Liver (tissue), 3 donors: ENCODE measurements around the gene THOC2.

Experiments
- CTCF ChIP-seq: fragments of 150-350 bp; IDR thresholded peaks from 2 replicates; pipeline ENCODE4 v1.5.1; 2017; ENCODE audit warnings: improper control_type of control experiment, low read depth, low read length; ENCODE audit not compliant: missing input control
- GABPA ChIP-seq, 2 donors: IDR thresholded peaks in 1 of 2; conservative IDR thresholded peaks in 1 of 2; 2 replicates each; pipeline ENCODE4 v1.6.1; 2016; ENCODE audit warnings: antibody characterized with exemption in 2 of 2, mild to moderate bottlenecking in 1 of 2, moderate library complexity in 1 of 2
- HNF4G ChIP-seq: IDR thresholded peaks from 2 replicates; pipeline ENCODE4 v1.6.1; 2016; ENCODE audit warnings: antibody characterized with exemption
- MAX ChIP-seq: IDR thresholded peaks from 2 replicates; pipeline ENCODE4 v1.6.1; 2016; ENCODE audit warnings: antibody characterized with exemption
- RAD21 ChIP-seq, 2 donors: IDR thresholded peaks; 2 replicates each; pipeline ENCODE4 v1.6.1; 2016; ENCODE audit warnings: antibody characterized with exemption in 2 of 2, mild to moderate bottlenecking in 2 of 2
- REST ChIP-seq: IDR thresholded peaks from 2 replicates; pipeline ENCODE4 v1.6.1; 2016; ENCODE audit warnings: antibody characterized with exemption, mild to moderate bottlenecking
- RXRA ChIP-seq, 2 donors: IDR thresholded peaks; 2 replicates each; pipeline ENCODE4 v1.6.1; 2017 to 2018; ENCODE audit warnings: antibody characterized with exemption in 2 of 2, mild to moderate bottlenecking in 1 of 2
- TAF1 ChIP-seq: conservative IDR thresholded peaks from 2 replicates; pipeline ENCODE4 v1.6.1; 2016; ENCODE audit warnings: antibody characterized with exemption, mild to moderate bottlenecking
- YY1 ChIP-seq: IDR thresholded peaks from 2 replicates; pipeline ENCODE4 v1.6.1; 2016; ENCODE audit warnings: antibody characterized with exemption, mild to moderate bottlenecking
- TF ChIP-seq, protein P1 (sequence below): IDR thresholded peaks from 2 replicates; pipeline ENCODE4 v1.6.1; 2016; ENCODE audit warnings: antibody characterized with exemption
- TF ChIP-seq, protein P2 (sequence below): IDR thresholded peaks from 2 replicates; pipeline ENCODE4 v1.6.1; 2016; ENCODE audit warnings: antibody characterized with exemption
- donor health status: healthy.
- donor health status: healthy.

GRCh38 chrX:123675154-123675553 is 57.7 kb downstream of the THOC2 start:
- no peak for TF ChIP-seq GABPA (IDR thresholded peaks at IDR 0.05 in 1 of 2, conservative IDR thresholded peaks at IDR 0.05 in 1 of 2)
- TF ChIP-seq CTCF, result no peak
- TF ChIP-seq, protein P1, sequence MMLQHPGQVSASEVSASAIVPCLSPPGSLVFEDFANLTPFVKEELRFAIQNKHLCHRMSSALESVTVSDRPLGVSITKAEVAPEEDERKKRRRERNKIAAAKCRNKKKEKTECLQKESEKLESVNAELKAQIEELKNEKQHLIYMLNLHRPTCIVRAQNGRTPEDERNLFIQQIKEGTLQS, result no peak
- TF ChIP-seq RXRA (IDR thresholded peaks at IDR 0.05), result no peak
- no peak for TF ChIP-seq TAF1
- TF ChIP-seq REST, result no peak
- TF ChIP-seq MAX, result no peak
- TF ChIP-seq, protein P2, sequence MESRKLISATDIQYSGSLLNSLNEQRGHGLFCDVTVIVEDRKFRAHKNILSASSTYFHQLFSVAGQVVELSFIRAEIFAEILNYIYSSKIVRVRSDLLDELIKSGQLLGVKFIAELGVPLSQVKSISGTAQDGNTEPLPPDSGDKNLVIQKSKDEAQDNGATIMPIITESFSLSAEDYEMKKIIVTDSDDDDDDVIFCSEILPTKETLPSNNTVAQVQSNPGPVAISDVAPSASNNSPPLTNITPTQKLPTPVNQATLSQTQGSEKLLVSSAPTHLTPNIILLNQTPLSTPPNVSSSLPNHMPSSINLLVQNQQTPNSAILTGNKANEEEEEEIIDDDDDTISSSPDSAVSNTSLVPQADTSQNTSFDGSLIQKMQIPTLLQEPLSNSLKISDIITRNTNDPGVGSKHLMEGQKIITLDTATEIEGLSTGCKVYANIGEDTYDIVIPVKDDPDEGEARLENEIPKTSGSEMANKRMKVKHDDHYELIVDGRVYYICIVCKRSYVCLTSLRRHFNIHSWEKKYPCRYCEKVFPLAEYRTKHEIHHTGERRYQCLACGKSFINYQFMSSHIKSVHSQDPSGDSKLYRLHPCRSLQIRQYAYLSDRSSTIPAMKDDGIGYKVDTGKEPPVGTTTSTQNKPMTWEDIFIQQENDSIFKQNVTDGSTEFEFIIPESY, result no peak
- TF ChIP-seq RAD21 (IDR thresholded peaks at IDR 0.05), result no peak
- no peak for TF ChIP-seq YY1
- TF ChIP-seq HNF4G, result no peak
